Measurements from ENCODE around the gene FMN2. TPM values are rescaled to one million over a fixed set of nuclear protein-coding genes. Genes with fewer than 3 reads are reported as not detected.

Gene FMN2
- total RNA-seq, 2 experiments from 2014 or later, result not detected

DNA sequence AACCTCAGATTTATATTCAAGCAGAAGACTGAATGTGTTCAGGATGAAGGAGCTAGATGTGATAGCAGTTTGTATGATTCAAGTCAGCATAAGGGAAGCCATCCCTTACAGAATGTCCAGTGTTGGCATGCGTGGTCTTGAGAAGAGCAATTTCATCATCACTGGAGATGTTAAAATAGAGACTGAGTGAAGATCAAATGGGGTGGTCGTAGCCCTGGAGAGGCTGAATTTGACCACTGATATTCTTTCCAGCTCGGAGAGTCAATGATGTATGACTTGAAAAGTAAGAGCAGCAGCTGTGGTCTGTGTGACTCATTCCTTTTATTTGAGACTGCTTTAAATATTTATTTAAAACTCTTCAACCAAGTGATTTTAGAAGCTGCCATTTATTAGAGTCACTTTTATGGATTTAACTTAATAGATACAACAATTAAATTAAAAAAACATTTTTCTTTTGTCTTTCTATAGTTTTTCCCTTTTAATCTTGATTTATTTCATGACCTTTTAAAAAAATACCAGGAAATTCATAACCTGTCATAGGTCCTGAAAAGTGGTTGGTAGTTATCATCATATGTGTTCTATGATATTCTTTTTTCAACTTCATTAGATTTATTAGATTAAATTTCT, 15.5 kb downstream of the FMN2 start:
- DNase-seq, result no peak
- no peaks in the 10 kb centered on the region for H3K4me1 Mint-ChIP-seq
- H3K9me3 Mint-ChIP-seq (ENCODE audit: low read depth), result peaks cover 2% of the 10 kb centered on the region
- H3K4me3 Mint-ChIP-seq, result no peak overlapping the region
- CTCF ChIA-PET, result no interaction called here
- H3K27me3 Mint-ChIP-seq, result no peaks in the 10 kb centered on the region
- H3K36me3 Mint-ChIP-seq, result no peaks in the 10 kb centered on the region
- ATAC-seq, result no peak
- H3K27ac Mint-ChIP-seq, result no peak overlapping the region

DNA sequence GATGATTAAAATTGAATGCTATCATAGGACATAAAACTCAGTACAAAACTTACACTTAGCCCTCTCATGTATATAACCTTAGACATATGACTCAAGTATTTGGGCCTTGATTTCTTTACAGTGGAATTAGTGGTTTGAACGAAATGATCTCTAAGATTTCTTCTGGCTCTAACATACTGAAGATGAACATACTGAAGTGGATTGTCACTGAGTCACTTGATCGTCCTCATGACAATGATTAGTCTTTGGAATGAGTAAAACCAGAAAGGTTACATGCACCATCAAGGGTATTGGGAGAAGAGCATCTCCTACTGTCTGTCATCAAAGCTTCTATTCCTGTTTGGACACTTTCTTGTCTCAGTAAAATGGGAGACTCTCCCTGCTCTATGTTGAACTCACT, 17.4 kb downstream of the FMN2 start:
- Mint-ChIP-seq H3K4me1 (no peaks in the 10 kb centered on the region), H3K4me3 (no peak overlapping the region), H3K36me3 (no peaks in the 10 kb centered on the region), H3K27ac (no peak overlapping the region), H3K27me3 (no peaks in the 10 kb centered on the region), H3K9me3 (ENCODE audit: low read depth) (peaks cover under 1% of the 10 kb centered on the region)
- CTCF ChIA-PET, result no interaction called here
- DNase-seq (no peak), ATAC-seq (no peak)

DNA sequence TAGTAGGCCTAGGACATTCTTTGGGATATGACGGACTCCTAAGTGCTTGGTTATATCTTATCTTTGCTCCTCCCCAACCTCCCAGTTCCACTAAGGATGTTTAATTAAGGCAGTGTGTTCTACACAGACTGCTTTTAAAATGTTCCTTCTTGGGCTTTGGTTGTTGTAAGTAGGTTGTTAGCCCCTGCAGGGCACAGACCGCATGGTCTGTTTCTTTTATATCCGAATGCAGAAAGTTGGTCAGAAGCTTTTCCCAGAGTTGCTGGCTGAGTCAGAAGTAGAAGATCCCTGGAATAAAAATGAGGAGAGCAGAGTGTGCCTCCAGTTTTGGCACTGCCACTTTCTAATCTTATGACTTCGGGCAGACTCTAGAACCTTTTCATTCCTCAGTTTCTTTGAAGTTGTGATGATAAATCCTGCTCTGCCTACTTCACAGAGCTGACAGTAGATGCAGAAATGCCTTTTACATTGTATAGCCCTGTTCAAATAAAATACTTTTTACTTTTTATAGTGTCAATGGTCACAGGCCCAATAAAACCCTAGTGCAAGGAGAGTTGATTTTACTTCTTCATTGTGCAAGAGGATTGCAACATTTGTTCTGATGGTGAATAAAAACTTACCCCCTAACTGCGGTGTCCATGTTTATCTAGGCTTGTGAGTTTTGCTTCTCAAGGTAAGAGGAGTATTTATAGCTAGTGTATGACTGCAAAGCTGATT, 18.4 kb downstream of the FMN2 start:
- ATAC-seq (no peak), DNase-seq (no peak)
- no peaks in the 10 kb centered on the region for H3K27me3 Mint-ChIP-seq
- H3K27ac Mint-ChIP-seq, result no peak overlapping the region
- no peaks in the 10 kb centered on the region for H3K4me1 Mint-ChIP-seq
- CTCF ChIA-PET, result no interaction called here
- no peak overlapping the region for H3K4me3 Mint-ChIP-seq
- no peaks in the 10 kb centered on the region for H3K36me3 Mint-ChIP-seq
- no peaks in the 10 kb centered on the region for H3K9me3 Mint-ChIP-seq (ENCODE audit: low read depth)

DNA sequence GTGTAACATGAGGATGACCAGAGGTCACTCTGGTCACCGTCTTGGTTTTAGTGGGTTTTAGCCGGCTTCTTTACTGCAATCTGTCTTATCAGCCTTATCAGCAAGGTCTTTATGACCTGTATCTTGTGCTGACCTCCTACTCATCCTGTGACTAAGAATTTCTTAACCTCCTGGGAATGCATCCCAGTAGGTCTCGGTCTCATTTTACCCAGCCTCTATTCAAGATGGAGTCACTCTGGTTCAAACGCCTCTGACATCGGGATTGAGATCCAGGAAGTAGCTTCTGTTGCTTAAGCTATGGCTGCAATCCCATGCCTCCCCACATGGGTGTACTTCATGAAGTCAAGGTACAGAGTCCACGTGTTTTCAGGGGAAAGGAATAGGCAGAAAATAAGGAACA, 19.9 kb downstream of the FMN2 start:
- H3K27me3 Mint-ChIP-seq, result no peaks in the 10 kb centered on the region
- CTCF ChIA-PET, result no interaction called here
- H3K4me3 Mint-ChIP-seq, result no peak overlapping the region

DNA sequence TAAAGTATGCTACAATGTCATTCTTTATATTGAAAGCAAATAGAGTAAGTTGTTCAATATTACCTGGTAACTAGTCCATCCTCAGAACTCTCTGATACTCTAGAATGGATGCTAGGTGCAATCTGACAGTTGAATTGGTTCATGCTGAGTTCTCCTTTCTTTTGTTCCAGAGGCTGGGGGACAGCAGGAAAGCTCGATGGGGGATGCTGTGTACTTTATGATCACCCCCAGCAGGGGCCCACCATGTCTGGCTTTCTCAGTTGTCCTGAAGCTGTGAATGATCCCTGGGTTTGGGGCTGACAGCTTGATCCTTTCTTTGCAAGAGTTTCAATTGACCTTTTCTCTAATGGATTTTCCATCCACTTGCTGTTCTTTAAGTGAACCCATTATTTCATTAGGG, 22.5 kb downstream of the FMN2 start:
- CTCF ChIA-PET, result no interaction called here
- no peaks in the 10 kb centered on the region for H3K36me3 Mint-ChIP-seq
- H3K27me3 Mint-ChIP-seq, result no peaks in the 10 kb centered on the region
- no peaks in the 10 kb centered on the region for H3K4me1 Mint-ChIP-seq
- DNase-seq (no peak), ATAC-seq (no peak)
- no peak overlapping the region for H3K27ac Mint-ChIP-seq
- no peak overlapping the region for H3K4me3 Mint-ChIP-seq
- H3K9me3 Mint-ChIP-seq (ENCODE audit: low read depth), result no peaks in the 10 kb centered on the region

More for the DNA sequence above, 19.9 kb downstream of the FMN2 start:
- H3K9me3 Mint-ChIP-seq (ENCODE audit: low read depth), result no peaks in the 10 kb centered on the region
- no peaks in the 10 kb centered on the region for H3K4me1 Mint-ChIP-seq
- no peaks in the 10 kb centered on the region for H3K36me3 Mint-ChIP-seq
- no peak overlapping the region for H3K27ac Mint-ChIP-seq
- ATAC-seq (no peak), DNase-seq (no peak)

DNA sequence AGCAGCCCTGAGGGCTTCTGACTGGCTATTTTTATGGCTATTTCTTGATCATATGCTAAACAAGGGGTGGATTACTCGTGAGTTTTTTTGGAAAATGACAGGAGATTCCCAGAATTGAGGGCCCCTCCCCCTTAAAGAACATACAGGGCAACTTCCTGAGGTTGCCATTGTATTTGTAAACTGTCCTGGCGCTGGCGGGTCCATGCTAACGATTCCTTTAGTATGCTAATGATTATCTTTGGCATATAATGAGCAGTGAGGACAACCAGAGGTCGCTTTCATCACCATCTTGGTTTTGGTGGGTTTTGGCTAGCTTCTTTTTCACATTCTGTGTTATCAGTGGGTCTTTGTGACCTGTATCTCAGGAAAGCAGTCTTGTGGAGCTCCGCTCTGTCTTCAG, 24.1 kb downstream of the FMN2 start:
- CTCF ChIA-PET, result no interaction called here
- Mint-ChIP-seq H3K4me1 (no peaks in the 10 kb centered on the region), H3K27me3 (no peaks in the 10 kb centered on the region)

DNA sequence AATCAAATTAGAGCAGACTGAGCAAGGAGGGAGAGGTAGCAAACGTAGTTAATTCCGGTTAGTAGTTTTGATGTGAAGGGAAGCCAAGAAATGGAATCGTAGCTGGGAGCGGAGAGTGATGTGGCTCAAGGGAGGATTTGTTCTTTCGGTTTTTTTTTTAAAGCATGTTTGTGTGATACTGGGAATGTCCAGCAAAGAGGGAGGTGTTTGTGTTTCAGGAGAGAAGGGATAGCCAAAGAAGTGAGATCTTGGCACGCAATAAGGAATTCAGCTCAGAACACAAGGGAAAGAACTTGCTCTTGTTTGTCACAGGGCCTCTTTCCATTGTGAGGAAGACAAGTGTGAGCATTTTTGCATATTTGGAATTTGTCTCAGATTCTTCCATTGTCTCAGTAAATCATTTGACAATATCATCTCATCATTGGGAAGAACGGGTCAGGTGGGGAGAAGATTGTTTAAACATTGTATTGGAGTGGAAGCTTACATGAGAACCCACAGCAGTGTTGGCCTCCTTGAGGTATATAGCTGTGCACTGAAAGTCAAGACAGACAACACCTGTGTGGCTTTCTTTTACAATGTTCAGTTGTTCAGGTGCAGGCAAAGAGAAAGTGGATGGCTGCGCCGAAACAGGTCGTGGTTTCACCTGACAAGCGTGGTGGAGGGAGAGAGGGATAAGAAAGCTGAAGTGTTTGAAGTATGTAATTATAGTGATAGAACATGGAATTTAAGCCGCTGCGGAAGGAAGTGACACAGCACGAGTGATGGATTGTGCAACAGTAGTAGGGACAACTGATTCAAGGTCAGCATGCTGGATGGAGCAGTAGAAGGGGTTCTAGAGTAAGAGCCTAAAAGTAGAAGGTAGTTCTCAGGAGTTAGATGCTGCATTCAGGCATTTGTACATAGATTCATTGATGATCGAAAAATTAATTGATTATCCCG, 25.4 kb downstream of the FMN2 start:
- CTCF ChIA-PET, result no interaction called here
- Mint-ChIP-seq H3K36me3 (no peaks in the 10 kb centered on the region), H3K4me1 (no peaks in the 10 kb centered on the region), H3K27ac (no peak overlapping the region), H3K27me3 (no peaks in the 10 kb centered on the region), H3K9me3 (ENCODE audit: low read depth) (no peaks in the 10 kb centered on the region), H3K4me3 (no peak overlapping the region)
- ATAC-seq (no peak), DNase-seq (no peak)

More for the DNA sequence above, 24.1 kb downstream of the FMN2 start:
- no peak for DNase-seq
- no peak overlapping the region for H3K27ac Mint-ChIP-seq
- no peak for ATAC-seq
- H3K9me3 Mint-ChIP-seq (ENCODE audit: low read depth), result no peaks in the 10 kb centered on the region
- H3K4me3 Mint-ChIP-seq, result no peak overlapping the region
- no peaks in the 10 kb centered on the region for H3K36me3 Mint-ChIP-seq

DNA sequence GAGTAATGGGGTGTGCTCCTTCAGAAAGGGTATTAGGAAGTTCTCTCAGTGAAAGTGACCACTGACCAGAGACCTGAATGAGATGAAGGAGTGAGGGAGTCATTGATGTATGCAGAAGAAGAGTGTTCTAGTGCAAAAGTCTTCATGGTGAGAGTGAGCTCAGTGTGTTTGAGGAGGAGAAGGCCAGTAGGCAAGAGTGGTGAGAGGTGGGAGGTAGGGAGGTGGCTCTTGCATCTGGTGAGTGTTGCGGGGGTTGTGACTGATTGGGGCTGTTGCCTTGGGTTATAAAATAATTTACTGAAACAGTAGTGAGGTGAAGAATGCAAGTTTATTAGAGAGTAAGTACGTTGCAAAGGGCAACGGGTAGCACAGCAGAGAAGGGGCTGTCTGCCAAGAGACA, 26.2 kb downstream of the FMN2 start:
- Mint-ChIP-seq H3K36me3 (no peaks in the 10 kb centered on the region), H3K9me3 (ENCODE audit: low read depth) (no peaks in the 10 kb centered on the region), H3K4me3 (no peak overlapping the region), H3K27me3 (no peaks in the 10 kb centered on the region), H3K4me1 (no peaks in the 10 kb centered on the region), H3K27ac (no peak overlapping the region)
- CTCF ChIA-PET, result no interaction called here
- ATAC-seq (no peak), DNase-seq (no peak)

DNA sequence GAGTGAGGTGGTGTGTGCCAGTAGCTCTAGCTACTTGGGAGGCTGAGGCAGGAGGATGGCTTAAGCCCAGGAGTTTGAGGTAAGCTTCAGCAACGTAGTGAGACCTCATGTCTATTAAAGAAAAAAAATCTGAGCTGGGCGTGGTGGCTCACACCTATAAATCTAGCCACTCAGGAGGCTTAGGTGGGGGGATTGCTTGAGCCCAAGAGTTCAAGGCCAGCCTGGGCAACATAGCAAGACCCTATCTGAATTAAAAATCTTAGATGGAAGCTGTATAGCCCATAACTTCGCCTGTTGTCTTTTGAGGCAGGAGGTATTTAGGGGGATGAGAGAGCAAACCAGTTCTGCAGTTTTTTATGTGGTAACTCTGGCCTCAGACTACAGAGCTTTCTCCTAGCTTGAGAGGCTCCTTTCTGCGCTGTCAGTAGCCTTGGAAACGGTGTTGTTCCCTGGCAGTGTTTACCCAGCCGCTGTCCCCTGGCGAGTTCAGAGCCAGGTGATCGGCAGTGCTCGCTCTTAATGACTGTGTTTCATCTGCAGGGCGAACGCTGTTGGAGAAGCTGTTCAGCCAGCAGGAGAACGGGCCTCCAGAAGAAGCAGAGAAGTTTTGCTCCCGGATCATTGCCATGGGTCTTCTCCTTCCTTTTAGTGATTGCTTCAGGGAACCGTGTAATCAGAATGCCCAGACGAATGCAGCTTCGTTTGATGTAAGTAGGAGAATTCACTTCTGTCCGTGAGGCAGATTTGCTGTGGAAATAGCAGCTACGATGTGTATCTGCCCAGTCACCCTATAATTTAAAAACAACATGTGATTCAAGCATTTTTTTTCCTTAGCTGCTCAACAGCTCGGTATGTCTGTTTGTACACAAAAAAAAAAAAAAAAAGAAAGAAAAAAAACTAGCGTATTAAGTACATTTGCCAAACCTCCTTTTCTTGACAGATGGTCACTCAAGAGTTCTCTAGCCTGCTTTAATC, 31.2 kb downstream of the FMN2 start:
- DNase-seq, result no peak
- no peaks in the 10 kb centered on the region for H3K27me3 Mint-ChIP-seq
- no peaks in the 10 kb centered on the region for H3K4me1 Mint-ChIP-seq
- H3K27ac Mint-ChIP-seq, result no peak overlapping the region
- no peaks in the 10 kb centered on the region for H3K9me3 Mint-ChIP-seq (ENCODE audit: low read depth)
- no peak overlapping the region for H3K4me3 Mint-ChIP-seq
- ATAC-seq, result no peak
- CTCF ChIA-PET, result no interaction called here
- no peaks in the 10 kb centered on the region for H3K36me3 Mint-ChIP-seq

DNA sequence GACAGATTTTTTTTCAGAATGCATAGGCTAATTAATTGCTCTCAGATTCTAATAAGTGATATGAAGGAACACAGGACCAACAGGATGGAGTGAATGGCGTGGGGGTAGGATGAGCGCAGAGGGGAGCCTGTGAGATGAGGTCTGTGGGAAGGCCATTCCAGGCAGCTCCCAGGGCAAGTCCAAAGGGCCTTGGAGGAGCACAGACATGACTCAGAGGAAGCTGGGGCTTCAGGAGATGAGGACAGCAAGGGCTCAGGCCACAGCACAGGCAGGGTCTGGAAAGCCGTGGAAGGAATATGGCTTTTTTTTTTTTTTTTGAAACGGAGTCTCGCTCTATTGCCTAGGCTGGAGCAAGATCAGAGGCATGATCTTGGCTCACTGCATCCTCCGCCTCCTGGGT, 35.1 kb downstream of the FMN2 start:
- ATAC-seq, result no peak
- DNase-seq, result no peak
- H3K4me1 Mint-ChIP-seq, result no peaks in the 10 kb centered on the region
- no peak overlapping the region for H3K27ac Mint-ChIP-seq
- CTCF ChIA-PET, result no interaction called here
- no peaks in the 10 kb centered on the region for H3K9me3 Mint-ChIP-seq (ENCODE audit: low read depth)
- no peak overlapping the region for H3K4me3 Mint-ChIP-seq
- H3K27me3 Mint-ChIP-seq, result no peaks in the 10 kb centered on the region
- H3K36me3 Mint-ChIP-seq, result no peaks in the 10 kb centered on the region

DNA sequence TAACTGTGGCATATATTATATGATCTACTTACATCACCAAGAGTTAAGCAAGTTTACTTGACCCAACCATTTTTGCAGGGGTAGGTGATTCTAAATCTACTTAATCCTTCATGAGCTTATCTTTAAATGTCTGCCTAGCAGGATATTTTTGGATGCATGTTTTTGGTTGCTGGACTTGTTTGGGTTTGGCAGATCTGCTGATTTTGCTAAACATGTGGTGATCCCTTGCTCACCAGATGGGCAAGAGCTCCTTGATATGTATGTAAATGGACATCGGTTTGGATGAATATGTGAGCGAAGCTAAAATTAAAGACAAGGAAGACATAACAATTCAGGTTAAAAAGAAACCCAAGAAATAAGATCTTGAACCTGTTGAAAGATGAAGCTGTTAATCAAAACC, 36.7 kb downstream of the FMN2 start:
- Mint-ChIP-seq H3K4me1 (no peaks in the 10 kb centered on the region), H3K4me3 (no peak overlapping the region), H3K36me3 (no peaks in the 10 kb centered on the region), H3K9me3 (ENCODE audit: low read depth) (no peaks in the 10 kb centered on the region), H3K27me3 (no peaks in the 10 kb centered on the region), H3K27ac (no peak overlapping the region)
- ATAC-seq (no peak), DNase-seq (no peak)
- CTCF ChIA-PET, result no interaction called here

DNA sequence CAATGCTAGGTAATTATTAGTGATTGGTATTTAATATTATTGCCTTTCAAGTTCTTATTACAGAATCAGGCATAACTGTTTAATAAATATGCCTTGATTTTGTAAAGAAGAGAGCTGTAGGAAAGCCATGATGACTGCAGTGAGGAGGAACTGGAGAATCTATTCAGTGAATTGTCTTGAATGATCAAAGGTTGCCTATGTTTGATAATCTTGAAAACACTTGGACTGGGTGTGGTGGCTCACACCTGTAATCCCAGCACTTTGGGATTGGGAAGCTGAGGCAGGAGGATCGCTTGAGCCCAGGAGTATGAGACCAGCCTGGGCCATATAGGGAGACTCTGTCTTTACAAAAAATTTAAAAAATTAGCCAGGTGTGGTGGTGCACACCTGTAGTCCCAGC, 42.4 kb downstream of the FMN2 start:
- no peaks in the 10 kb centered on the region for H3K27me3 Mint-ChIP-seq
- H3K36me3 Mint-ChIP-seq, result no peaks in the 10 kb centered on the region
- H3K4me3 Mint-ChIP-seq, result no peak overlapping the region

DNA sequence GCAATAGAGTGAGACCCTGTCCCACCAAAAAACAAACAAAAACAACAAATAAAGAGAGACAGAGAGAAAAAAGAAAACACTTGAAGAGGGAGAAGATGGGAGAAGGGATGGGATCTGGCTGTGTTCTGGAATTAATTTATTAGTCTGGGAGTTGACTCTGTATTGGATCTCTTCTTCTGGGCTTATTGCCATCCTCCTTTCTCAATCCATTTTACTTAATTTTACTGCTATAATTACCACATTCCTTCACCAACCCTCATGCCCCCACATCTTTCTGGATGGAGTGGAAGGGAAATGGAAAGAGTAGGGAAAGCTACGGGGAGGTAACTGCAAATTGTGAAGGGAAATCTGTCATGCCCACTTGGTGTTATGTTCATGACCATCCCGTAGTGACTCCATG, 42.9 kb downstream of the FMN2 start:
- H3K27me3 Mint-ChIP-seq, result no peaks in the 10 kb centered on the region
- H3K9me3 Mint-ChIP-seq (ENCODE audit: low read depth), result peaks cover 2% of the 10 kb centered on the region
- ATAC-seq (no peak), DNase-seq (no peak)
- no peaks in the 10 kb centered on the region for H3K4me1 Mint-ChIP-seq
- CTCF ChIA-PET, result no interaction called here
- no peaks in the 10 kb centered on the region for H3K36me3 Mint-ChIP-seq
- H3K4me3 Mint-ChIP-seq, result no peak overlapping the region
- no peak overlapping the region for H3K27ac Mint-ChIP-seq

More for the DNA sequence above, 42.4 kb downstream of the FMN2 start:
- ATAC-seq (no peak), DNase-seq (no peak)
- H3K27ac Mint-ChIP-seq, result no peak overlapping the region
- H3K4me1 Mint-ChIP-seq, result no peaks in the 10 kb centered on the region
- CTCF ChIA-PET, result no interaction called here
- H3K9me3 Mint-ChIP-seq (ENCODE audit: low read depth), result peaks cover 2% of the 10 kb centered on the region

Measured in activated CD8-positive, alpha-beta memory T cell treated with anti-CD3 and anti-CD28 coated beads, Interleukin-2, amount 10 ng/mL, durations not matched to agents 7 days and 5 days (primary cell).